ENCODE measurements around the gene SHISA5.
"Not testable (repeated sequence)": the region's sequence is repeated elsewhere in the genome, so short reads cannot be mapped to it uniquely, and the experiment has no call there.

The SHISA5 gene

GRCh38 chr3:48532977-48533337 lies 29.0 kb upstream of the SHISA5 start:
- H3K36me3 ChIP-seq (ENCODE audit: low read depth): peaks cover 92% of the 10 kb centered on the region
- TF ChIP-seq CTCF (IDR thresholded peaks at IDR 0.05; ENCODE audit: poor library complexity, severe bottlenecking): no peak
- DNase-seq (ENCODE audit: low spot score) (no peak), ATAC-seq (ENCODE audit: low read depth) (no peak)
- H3K27ac ChIP-seq (ENCODE audit: poor library complexity, severe bottlenecking): no peak overlapping the region
- no peaks in the 10 kb centered on the region for H3K27me3 ChIP-seq (ENCODE audit: insufficient read depth, poor library complexity, severe bottlenecking)
- no peak overlapping the region for H3K4me3 ChIP-seq (ENCODE audit: severe bottlenecking)
- no peaks in the 10 kb centered on the region for H3K9me3 ChIP-seq (ENCODE audit: severe bottlenecking)
- H3K4me1 ChIP-seq (ENCODE audit: insufficient read depth, poor library complexity, severe bottlenecking): peaks cover 6% of the 10 kb centered on the region

GRCh38 chr3:48532271-48532976 lies 28.4 kb upstream of the SHISA5 start:
- no peak for DNase-seq (ENCODE audit: low spot score)
- H3K4me3 ChIP-seq (ENCODE audit: severe bottlenecking): no peak overlapping the region
- no peak for TF ChIP-seq CTCF (IDR thresholded peaks at IDR 0.05; ENCODE audit: poor library complexity, severe bottlenecking)
- ATAC-seq (ENCODE audit: low read depth): no peak
- H3K36me3 ChIP-seq (ENCODE audit: low read depth): peaks cover 93% of the 10 kb centered on the region
- peaks cover 6% of the 10 kb centered on the region for H3K4me1 ChIP-seq (ENCODE audit: insufficient read depth, poor library complexity, severe bottlenecking)
- H3K27ac ChIP-seq (ENCODE audit: poor library complexity, severe bottlenecking): no peak overlapping the region
- H3K9me3 ChIP-seq (ENCODE audit: severe bottlenecking): no peaks in the 10 kb centered on the region
- no peaks in the 10 kb centered on the region for H3K27me3 ChIP-seq (ENCODE audit: insufficient read depth, poor library complexity, severe bottlenecking)

GRCh38 chr3:48530701-48531100 lies 26.7 kb upstream of the SHISA5 start:
- not testable (repeated sequence) for ATAC-seq (ENCODE audit: low read depth); H3K27ac ChIP-seq (ENCODE audit: poor library complexity, severe bottlenecking); H3K27me3 ChIP-seq (ENCODE audit: insufficient read depth, poor library complexity, severe bottlenecking); DNase-seq (ENCODE audit: low spot score); H3K4me1 ChIP-seq (ENCODE audit: insufficient read depth, poor library complexity, severe bottlenecking); H3K9me3 ChIP-seq (ENCODE audit: severe bottlenecking); H3K4me3 ChIP-seq (ENCODE audit: severe bottlenecking)
- H3K36me3 ChIP-seq (ENCODE audit: low read depth): peaks cover 82% of the 10 kb centered on the region

GRCh38 chr3:48528754-48529153 lies 24.8 kb upstream of the SHISA5 start:
- no peak for ATAC-seq (ENCODE audit: low read depth)
- Histone ChIP-seq H3K27ac (ENCODE audit: poor library complexity, severe bottlenecking) (no peak overlapping the region), H3K27me3 (ENCODE audit: insufficient read depth, poor library complexity, severe bottlenecking) (no peaks in the 10 kb centered on the region), H3K9me3 (ENCODE audit: severe bottlenecking) (no peaks in the 10 kb centered on the region), H3K4me3 (ENCODE audit: severe bottlenecking) (no peak overlapping the region), H3K36me3 (ENCODE audit: low read depth) (peaks cover 70% of the 10 kb centered on the region), H3K4me1 (ENCODE audit: insufficient read depth, poor library complexity, severe bottlenecking) (no peaks in the 10 kb centered on the region)
- DNase-seq (ENCODE audit: low spot score): no peak
- no peak for TF ChIP-seq CTCF (IDR thresholded peaks at IDR 0.05; ENCODE audit: poor library complexity, severe bottlenecking)

- peaks cover 63% of the 10 kb centered on the region for H3K36me3 ChIP-seq (ENCODE audit: low read depth)
Measured at GRCh38 chr3:48528048-48528447, 24.1 kb upstream of the SHISA5 start.

More at GRCh38 chr3:48528048-48528447, 24.1 kb upstream of the SHISA5 start:
- H3K27me3 ChIP-seq (ENCODE audit: insufficient read depth, poor library complexity, severe bottlenecking): no peaks in the 10 kb centered on the region
- H3K4me1 ChIP-seq (ENCODE audit: insufficient read depth, poor library complexity, severe bottlenecking): no peaks in the 10 kb centered on the region
- DNase-seq (ENCODE audit: low spot score) (no peak), ATAC-seq (ENCODE audit: low read depth) (no peak)
- H3K27ac ChIP-seq (ENCODE audit: poor library complexity, severe bottlenecking): no peak overlapping the region
- H3K4me3 ChIP-seq (ENCODE audit: severe bottlenecking): no peak overlapping the region
- no peaks in the 10 kb centered on the region for H3K9me3 ChIP-seq (ENCODE audit: severe bottlenecking)
- no peak for TF ChIP-seq CTCF (IDR thresholded peaks at IDR 0.05; ENCODE audit: poor library complexity, severe bottlenecking)

Data from RWPE2 (cell line).